Astrocyte (in vitro differentiated cells and primary cell): Measurements from ENCODE around the gene GABRA1. TPM values are rescaled to one million over a fixed set of nuclear protein-coding genes. Genes with fewer than 3 reads are reported as not detected.

Experiments
- DNase-seq: peaks from one replicate; pipeline ENCODE4 v3.0.0-alpha.2; 2010; ENCODE audit warnings: low read depth
- FAIRE-seq: peaks from 2 replicates; lab custom pipeline; 2011; peaks lifted over from hg19 to GRCh38; lab: Jason Lieb, UNC
- H2AFZ ChIP-seq: 2 replicates; pipeline ENCODE4 v1.6.0; 2012; ENCODE audit warnings: low read depth, low read length, inconsistent platforms
- H3K27ac ChIP-seq: 2 replicates; pipeline ENCODE4 v1.5.1; 2011; ENCODE audit warnings: low read depth, low read length, inconsistent platforms
- H3K27me3 ChIP-seq: 2 replicates; pipeline ENCODE4 v1.6.0; 2011; ENCODE audit warnings: low read length, inconsistent platforms; ENCODE audit not compliant: insufficient read depth
- H3K36me3 ChIP-seq: 2 replicates; pipeline ENCODE4 v1.5.1; 2011; ENCODE audit warnings: low read length, inconsistent platforms; ENCODE audit not compliant: insufficient read depth
- H3K4me1 ChIP-seq: 2 replicates; pipeline ENCODE4 v1.5.1; 2011; ENCODE audit warnings: low read length, inconsistent platforms; ENCODE audit not compliant: insufficient read depth
- H3K4me2 ChIP-seq: 2 replicates; pipeline ENCODE4 v1.6.0; 2012; ENCODE audit warnings: low read length, inconsistent platforms
- H3K4me3 ChIP-seq: 2 replicates; pipeline ENCODE4 v1.5.1; 2011; ENCODE audit warnings: low read depth, mild to moderate bottlenecking, low read length, inconsistent platforms; ENCODE audit not compliant: insufficient read depth
- H3K79me2 ChIP-seq: 2 replicates; pipeline ENCODE4 v1.6.0; 2012; ENCODE audit warnings: mild to moderate bottlenecking, low read length, inconsistent platforms; ENCODE audit not compliant: insufficient read depth
- H3K9ac ChIP-seq: 2 replicates; pipeline ENCODE4 v1.6.0; 2012; ENCODE audit warnings: mild to moderate bottlenecking, low read length, inconsistent platforms
- H3K9me3 ChIP-seq: 2 replicates; pipeline ENCODE4 v1.5.1; 2012; ENCODE audit warnings: low read depth, mild to moderate bottlenecking, low read length, inconsistent platforms; ENCODE audit not compliant: insufficient read depth
- H4K20me1 ChIP-seq: 2 replicates; pipeline ENCODE4 v1.6.0; 2012; ENCODE audit warnings: low read length, inconsistent platforms; ENCODE audit not compliant: insufficient read depth
- H3K27ac Mint-ChIP-seq: one replicate; pipeline ENCODE4 v1.8.0; 2021; ENCODE audit warnings: mild to moderate bottlenecking, mixed read lengths; ENCODE audit not compliant: unreplicated experiment
- H3K27me3 Mint-ChIP-seq: one replicate; pipeline ENCODE4 v1.8.0; 2021; ENCODE audit warnings: low read depth, mixed read lengths; ENCODE audit not compliant: unreplicated experiment
- H3K36me3 Mint-ChIP-seq: one replicate; pipeline ENCODE4 v1.8.0; 2021; ENCODE audit warnings: low read depth, mixed read lengths; ENCODE audit not compliant: unreplicated experiment
- H3K4me1 Mint-ChIP-seq: one replicate; pipeline ENCODE4 v1.8.0; 2021; ENCODE audit warnings: low read depth, mixed read lengths; ENCODE audit not compliant: unreplicated experiment
- H3K4me3 Mint-ChIP-seq: one replicate; pipeline ENCODE4 v1.8.0; 2021; ENCODE audit warnings: mild to moderate bottlenecking, moderate library complexity, mixed read lengths; ENCODE audit not compliant: unreplicated experiment
- H3K9me3 Mint-ChIP-seq: one replicate; pipeline ENCODE4 v1.8.0; 2021; ENCODE audit warnings: mild to moderate bottlenecking, mixed read lengths; ENCODE audit not compliant: unreplicated experiment
- EZH2 ChIP-seq: IDR thresholded peaks from 2 replicates; pipeline ENCODE4 v1.6.1; 2012; ENCODE audit warnings: mild to moderate bottlenecking, low read length, inconsistent platforms; ENCODE audit not compliant: insufficient read depth
- total RNA-seq: library from RNA; stranded (reverse); gene quantifications from 2 replicates; pipeline ENCODE4 v1.2.1, GENCODE V29; 2021
- TF ChIP-seq, protein P1 (sequence below): IDR thresholded peaks from 2 replicates; pipeline ENCODE4 v1.5.1; 2011; ENCODE audit warnings: low read depth, mild to moderate bottlenecking, inconsistent platforms, low read length, moderate library complexity; ENCODE audit not compliant: insufficient read depth

The GABRA1 gene
- total RNA-seq, 1 donor from 2014 or later: 0.32 TPM

DNA sequence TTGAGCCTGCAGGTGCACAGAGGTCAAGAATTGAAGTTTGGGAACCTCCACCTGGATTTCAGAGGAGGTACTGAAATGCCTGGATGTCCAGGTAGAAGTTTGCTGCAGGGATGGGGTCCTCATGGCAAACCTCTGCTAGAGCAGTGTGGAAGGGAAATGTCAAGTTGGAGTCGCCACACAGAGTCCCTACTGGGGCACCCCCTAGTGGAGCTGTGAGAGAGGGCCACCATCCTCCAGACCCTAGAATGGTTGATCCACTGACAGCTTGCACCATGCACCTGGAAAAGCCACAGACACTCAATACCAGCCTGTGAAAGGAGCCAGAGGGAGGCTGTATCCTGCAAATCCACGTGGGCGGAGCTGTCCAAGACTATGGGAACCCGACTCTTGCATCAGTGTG lies 78.0 kb downstream of the GABRA1 start:
- H2AFZ ChIP-seq: no peak overlapping the region
- H3K36me3 ChIP-seq: no peaks in the 10 kb centered on the region
- Mint-ChIP-seq H3K27ac (no peak overlapping the region), H3K4me1 (no peaks in the 10 kb centered on the region), H3K27me3 (peaks cover 6% of the 10 kb centered on the region), H3K4me3 (no peak overlapping the region), H3K9me3 (peaks cover 5% of the 10 kb centered on the region), H3K36me3 (peaks cover 3% of the 10 kb centered on the region)
- H3K4me1 ChIP-seq: no peaks in the 10 kb centered on the region
- no peaks in the 10 kb centered on the region for H3K9me3 ChIP-seq
- no peak overlapping the region for H3K4me2 ChIP-seq
- TF ChIP-seq EZH2: no peak
- TF ChIP-seq, protein P1, sequence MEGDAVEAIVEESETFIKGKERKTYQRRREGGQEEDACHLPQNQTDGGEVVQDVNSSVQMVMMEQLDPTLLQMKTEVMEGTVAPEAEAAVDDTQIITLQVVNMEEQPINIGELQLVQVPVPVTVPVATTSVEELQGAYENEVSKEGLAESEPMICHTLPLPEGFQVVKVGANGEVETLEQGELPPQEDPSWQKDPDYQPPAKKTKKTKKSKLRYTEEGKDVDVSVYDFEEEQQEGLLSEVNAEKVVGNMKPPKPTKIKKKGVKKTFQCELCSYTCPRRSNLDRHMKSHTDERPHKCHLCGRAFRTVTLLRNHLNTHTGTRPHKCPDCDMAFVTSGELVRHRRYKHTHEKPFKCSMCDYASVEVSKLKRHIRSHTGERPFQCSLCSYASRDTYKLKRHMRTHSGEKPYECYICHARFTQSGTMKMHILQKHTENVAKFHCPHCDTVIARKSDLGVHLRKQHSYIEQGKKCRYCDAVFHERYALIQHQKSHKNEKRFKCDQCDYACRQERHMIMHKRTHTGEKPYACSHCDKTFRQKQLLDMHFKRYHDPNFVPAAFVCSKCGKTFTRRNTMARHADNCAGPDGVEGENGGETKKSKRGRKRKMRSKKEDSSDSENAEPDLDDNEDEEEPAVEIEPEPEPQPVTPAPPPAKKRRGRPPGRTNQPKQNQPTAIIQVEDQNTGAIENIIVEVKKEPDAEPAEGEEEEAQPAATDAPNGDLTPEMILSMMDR: no peak
- H3K27ac ChIP-seq: no peak overlapping the region
- DNase-seq: no peak
- H3K9ac ChIP-seq: no peak overlapping the region
- no peaks in the 10 kb centered on the region for H3K79me2 ChIP-seq
- no peak overlapping the region for H3K4me3 ChIP-seq
- H4K20me1 ChIP-seq: no peaks in the 10 kb centered on the region
- H3K27me3 ChIP-seq: no peaks in the 10 kb centered on the region
- no peak for FAIRE-seq

DNA sequence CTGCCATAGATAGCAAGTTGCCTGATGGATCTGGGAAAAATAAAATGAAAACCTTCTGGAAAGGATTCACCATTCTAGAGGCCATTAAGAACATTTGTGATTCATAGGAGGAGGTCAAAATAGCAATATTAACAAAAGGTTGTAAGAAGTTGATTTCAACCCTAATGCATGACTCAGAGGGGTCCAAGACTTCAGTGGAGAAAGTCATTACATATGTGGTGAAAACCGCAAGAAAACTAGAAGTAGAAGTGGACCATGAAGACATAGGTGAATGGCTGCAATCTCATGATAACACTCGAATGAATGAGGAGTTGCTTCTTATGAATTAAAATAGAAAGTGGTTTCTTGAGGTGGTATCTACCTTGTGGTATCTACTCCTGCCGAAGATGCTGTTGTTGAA lies 86.6 kb downstream of the GABRA1 start:
- H3K79me2 ChIP-seq: no peaks in the 10 kb centered on the region
- FAIRE-seq: no peak
- H3K27ac ChIP-seq: no peak overlapping the region
- no peak overlapping the region for H2AFZ ChIP-seq
- H4K20me1 ChIP-seq: no peaks in the 10 kb centered on the region
- no peak overlapping the region for H3K4me3 Mint-ChIP-seq
- no peaks in the 10 kb centered on the region for H3K36me3 Mint-ChIP-seq
- no peaks in the 10 kb centered on the region for H3K36me3 ChIP-seq
- H3K27me3 Mint-ChIP-seq: peaks cover 3% of the 10 kb centered on the region
- H3K4me3 ChIP-seq: no peak overlapping the region
- no peaks in the 10 kb centered on the region for H3K9me3 Mint-ChIP-seq
- H3K4me2 ChIP-seq: no peak overlapping the region
- no peaks in the 10 kb centered on the region for H3K4me1 ChIP-seq
- DNase-seq: no peak
- H3K4me1 Mint-ChIP-seq: peaks cover 4% of the 10 kb centered on the region
- TF ChIP-seq, protein P1: no peak
- TF ChIP-seq EZH2: no peak
- no peaks in the 10 kb centered on the region for H3K9me3 ChIP-seq
- H3K27ac Mint-ChIP-seq: no peak overlapping the region
- H3K9ac ChIP-seq: no peak overlapping the region
- no peaks in the 10 kb centered on the region for H3K27me3 ChIP-seq

DNA sequence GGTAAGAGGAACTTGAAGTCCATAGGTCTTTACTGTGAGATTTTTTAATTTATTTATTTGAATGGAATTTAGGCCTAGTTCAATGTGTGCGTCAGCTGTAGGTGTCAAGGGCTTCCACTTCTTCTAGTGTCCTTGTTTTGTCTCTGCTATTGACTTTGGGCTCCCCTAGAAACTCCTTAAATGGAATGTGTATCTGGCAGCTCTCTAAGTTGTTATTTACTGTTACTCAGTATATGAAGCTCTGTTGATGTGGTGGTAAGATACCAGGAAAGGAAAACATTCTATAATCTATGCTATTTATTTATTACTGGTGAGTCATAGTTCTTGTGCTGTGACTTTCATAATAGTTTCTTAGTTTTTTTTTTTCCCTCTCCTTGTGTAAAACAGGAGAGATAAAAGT lies 97.1 kb downstream of the GABRA1 start:
- no peak overlapping the region for H3K4me3 Mint-ChIP-seq
- no peaks in the 10 kb centered on the region for H3K4me1 ChIP-seq
- no peak overlapping the region for H2AFZ ChIP-seq
- H3K9me3 Mint-ChIP-seq: no peaks in the 10 kb centered on the region
- no peak overlapping the region for H3K9ac ChIP-seq
- no peaks in the 10 kb centered on the region for H3K4me1 Mint-ChIP-seq
- no peaks in the 10 kb centered on the region for H3K36me3 ChIP-seq
- H3K79me2 ChIP-seq: no peaks in the 10 kb centered on the region
- no peak overlapping the region for H3K4me2 ChIP-seq
- no peaks in the 10 kb centered on the region for H4K20me1 ChIP-seq
- H3K27ac Mint-ChIP-seq: no peak overlapping the region
- H3K9me3 ChIP-seq: no peaks in the 10 kb centered on the region
- TF ChIP-seq EZH2: no peak
- TF ChIP-seq, protein P1: no peak
- no peaks in the 10 kb centered on the region for H3K27me3 Mint-ChIP-seq
- H3K36me3 Mint-ChIP-seq: no peaks in the 10 kb centered on the region
- no peak overlapping the region for H3K4me3 ChIP-seq
- FAIRE-seq: no peak
- H3K27me3 ChIP-seq: no peaks in the 10 kb centered on the region
- H3K27ac ChIP-seq: no peak overlapping the region
- no peak for DNase-seq
